ENCODE data around the gene MINAR2.

GRCh38 chr5:129717751-129718310, 30.1 kb upstream of the MINAR2 start:
- TF ChIP-seq POLR2A (IDR thresholded peaks at IDR 0.05) = no peak
- TF ChIP-seq, protein P1, sequence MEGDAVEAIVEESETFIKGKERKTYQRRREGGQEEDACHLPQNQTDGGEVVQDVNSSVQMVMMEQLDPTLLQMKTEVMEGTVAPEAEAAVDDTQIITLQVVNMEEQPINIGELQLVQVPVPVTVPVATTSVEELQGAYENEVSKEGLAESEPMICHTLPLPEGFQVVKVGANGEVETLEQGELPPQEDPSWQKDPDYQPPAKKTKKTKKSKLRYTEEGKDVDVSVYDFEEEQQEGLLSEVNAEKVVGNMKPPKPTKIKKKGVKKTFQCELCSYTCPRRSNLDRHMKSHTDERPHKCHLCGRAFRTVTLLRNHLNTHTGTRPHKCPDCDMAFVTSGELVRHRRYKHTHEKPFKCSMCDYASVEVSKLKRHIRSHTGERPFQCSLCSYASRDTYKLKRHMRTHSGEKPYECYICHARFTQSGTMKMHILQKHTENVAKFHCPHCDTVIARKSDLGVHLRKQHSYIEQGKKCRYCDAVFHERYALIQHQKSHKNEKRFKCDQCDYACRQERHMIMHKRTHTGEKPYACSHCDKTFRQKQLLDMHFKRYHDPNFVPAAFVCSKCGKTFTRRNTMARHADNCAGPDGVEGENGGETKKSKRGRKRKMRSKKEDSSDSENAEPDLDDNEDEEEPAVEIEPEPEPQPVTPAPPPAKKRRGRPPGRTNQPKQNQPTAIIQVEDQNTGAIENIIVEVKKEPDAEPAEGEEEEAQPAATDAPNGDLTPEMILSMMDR (IDR thresholded peaks at IDR 0.05) = no peak
